GM21515 (cell line): ENCODE data around the gene SLC31A1.

ENCODE experiments used
- ATAC-seq: cut with Tn5 transposase; IDR thresholded peaks from one replicate; pipeline ENCODE4 v1.9.1; 2021; ENCODE audit not compliant: unreplicated experiment

SLC31A1 gene

DNA sequence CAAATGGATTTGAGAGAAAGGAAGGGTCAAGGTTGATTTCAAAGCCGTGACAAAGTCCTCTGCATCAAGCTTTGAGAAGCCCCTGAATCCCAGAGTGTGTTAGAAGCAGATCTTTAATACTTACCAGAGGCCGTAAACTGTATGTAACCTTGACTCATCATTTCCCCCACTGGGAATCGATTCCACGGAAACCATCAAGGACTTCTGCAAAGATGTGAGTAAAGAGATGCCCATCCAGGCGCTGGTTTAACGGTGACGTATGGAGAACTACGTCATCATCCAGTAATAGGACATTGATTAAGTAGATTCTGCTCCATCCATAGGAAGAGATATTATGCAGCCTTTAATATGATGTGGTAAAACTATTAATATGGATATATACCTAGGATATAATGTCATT, 80.2 kb downstream of the SLC31A1 start:
- no peak for ATAC-seq

- no peak for ATAC-seq
These were observed 81.6 kb downstream of the SLC31A1 start, which contains the start of gene RNF183 for GRCh38 chr9:113302792-113303418. Gene RNF183, minus strand, starts transcription at chr9:113303376. Its CDS starts 5,192 bp downstream, at chr9:113298184.

- no peak for ATAC-seq
These were observed 85.2 kb downstream of the SLC31A1 start for GRCh38 chr9:113306566-113306965.

DNA sequence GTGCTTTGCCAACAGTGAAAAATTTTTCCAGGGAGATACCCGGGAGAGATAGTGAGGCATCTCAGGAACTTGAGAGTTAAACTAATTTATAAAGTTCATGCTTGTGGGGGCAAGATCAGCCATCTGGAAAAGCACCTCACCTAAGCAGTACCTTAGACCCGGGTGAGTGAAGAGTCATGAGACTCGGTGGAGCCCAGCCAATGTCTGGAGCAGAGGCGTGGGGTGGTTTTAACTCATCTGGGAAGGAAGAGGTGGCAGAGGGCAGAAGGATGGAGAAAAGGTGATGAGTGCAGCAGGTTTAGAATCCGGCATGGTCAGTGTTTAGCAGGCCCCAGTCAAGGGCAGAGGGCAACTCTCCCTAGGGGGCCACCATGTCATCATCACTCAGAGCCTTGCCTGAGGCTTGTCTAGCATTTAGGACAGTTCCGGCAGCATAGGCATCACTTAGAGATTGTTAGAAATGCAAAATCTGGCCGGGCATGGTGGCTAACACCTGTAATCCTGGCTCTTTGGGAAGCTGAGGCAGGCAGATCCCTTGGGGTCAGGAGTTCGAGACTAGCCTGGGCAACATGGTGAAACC, 86.1 kb downstream of the SLC31A1 start:
- ATAC-seq: no peak

DNA sequence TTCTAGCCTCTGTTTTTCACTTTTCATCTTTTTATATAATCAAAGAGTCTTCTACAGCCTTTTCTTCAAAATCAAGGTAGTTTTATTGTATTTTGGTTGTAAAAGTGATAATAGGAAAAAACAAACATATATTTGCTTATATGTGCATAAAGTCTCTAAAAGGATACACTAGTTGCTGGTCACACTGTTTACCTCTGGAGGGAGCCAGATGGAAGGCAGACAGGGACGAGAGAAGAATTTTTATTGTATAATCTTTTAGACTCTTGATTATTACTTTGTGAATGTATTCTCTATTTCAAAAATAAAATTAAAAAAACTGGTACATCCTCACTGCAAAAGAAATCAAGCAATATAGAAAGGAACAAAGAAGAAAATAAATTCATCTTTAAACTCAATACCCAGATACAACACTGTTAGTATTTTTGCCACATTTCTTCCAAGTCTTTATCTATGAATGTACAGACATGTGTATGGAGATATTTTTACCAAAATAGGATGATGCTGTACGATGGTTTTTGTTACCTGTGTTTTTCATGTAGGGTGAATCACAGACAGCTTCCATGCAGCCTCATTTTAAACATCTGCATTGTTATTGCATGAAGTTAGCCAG, 88.0 kb downstream of the SLC31A1 start:
- no peak for ATAC-seq

- no peak for ATAC-seq
These were observed 89.2 kb downstream of the SLC31A1 start for GRCh38 chr9:113310538-113310937.

- ATAC-seq: no peak
These were observed 90.6 kb downstream of the SLC31A1 start for GRCh38 chr9:113311961-113312360.

DNA sequence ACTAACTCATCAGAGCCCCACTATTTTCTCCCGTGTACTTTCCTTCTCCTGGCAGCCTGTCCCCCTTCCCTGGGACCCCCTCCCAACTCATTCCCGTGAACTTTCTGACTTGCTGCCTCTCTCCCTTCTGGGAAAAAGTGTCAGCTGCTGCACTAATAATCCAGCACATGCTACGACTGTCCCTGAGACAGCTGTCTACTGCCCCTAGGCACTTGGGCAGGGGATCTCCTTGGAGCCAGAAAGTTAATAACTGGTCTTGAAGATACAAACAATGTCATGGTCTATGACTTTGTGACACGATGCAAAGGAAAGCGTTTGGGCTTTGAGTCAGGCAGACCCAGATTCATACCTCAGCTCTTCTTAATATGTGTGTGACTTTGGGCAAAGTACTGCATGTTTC, 91.9 kb downstream of the SLC31A1 start:
- ATAC-seq: no peak
